HL-60 (cell line): ENCODE measurements around the gene ANKRD36.
"Not testable (repeated sequence)": the region's sequence is repeated elsewhere in the genome, so short reads cannot be mapped to it uniquely, and the experiment has no call there.

ENCODE experiments used
- CTCF ChIP-seq: IDR thresholded peaks from one replicate; pipeline ENCODE4 v1.5.1; 2011; ENCODE audit warnings: low read length, control low read depth, inconsistent platforms; ENCODE audit not compliant: insufficient read depth
- POLR2AphosphoS5 ChIP-seq: IDR thresholded peaks from 2 replicates; pipeline ENCODE4 v1.6.1; 2012; ENCODE audit warnings: low read depth
- REST ChIP-seq: IDR thresholded peaks from 2 replicates; pipeline ENCODE4 v1.6.1; 2012; ENCODE audit warnings: low read depth; ENCODE audit not compliant: insufficient replicate concordance

GRCh38 chr2:97085093-97085492 is 27.9 kb upstream of the ANKRD36 start:
- TF ChIP-seq POLR2AphosphoS5, CTCF, REST: not testable (repeated sequence)
